ENCODE measurements around the gene SLC12A2.

The SLC12A2 gene

GRCh38 chr5:128081111-128081851 lies 2.3 kb upstream of the SLC12A2 start:
- CTCF ChIA-PET: interaction anchor here (0.7 to 1.0 kb wide), 4 partner anchors 40 to 203 kb away, joined by 3 to 4 read pairs (median 4); no protein-coding TSS in a partner anchor
- peak; percentile 45 for DNase-seq (ENCODE audit: low spot score)
- POLR2A ChIA-PET (ENCODE audit: low non-redundant PET): no interaction called here
- H3K27ac ChIP-seq: peak overlapping the region; percentile 97; the same call in 1 of the 2 replicates
- TF ChIP-seq CTCF (conservative IDR thresholded peaks at IDR 0.05; ENCODE audit: low read depth): peak; percentile 44

GRCh38 chr5:128082551-128083032 lies 974 bp upstream of the SLC12A2 start:
- no peak for DNase-seq (ENCODE audit: low spot score)
- peak overlapping the region; percentile 97 for H3K27ac ChIP-seq
- POLR2A ChIA-PET (ENCODE audit: low non-redundant PET): interaction anchor here (0.7 to 0.8 kb wide), 2 partner anchors 119 to 577 kb away, joined by 3 to 4 read pairs; no protein-coding TSS in a partner anchor
- TF ChIP-seq CTCF (conservative IDR thresholded peaks at IDR 0.05; ENCODE audit: low read depth): no peak
- CTCF ChIA-PET: interaction anchor here (0.6 to 0.7 kb wide), 3 partner anchors 173 to 511 kb away, joined by 3 read pairs; no protein-coding TSS in a partner anchor

GRCh38 chr5:128083811-128084227 lies 253 bp downstream of the SLC12A2 start:
- POLR2A ChIA-PET (ENCODE audit: low non-redundant PET): no interaction called here
- H3K27ac ChIP-seq: peak overlapping the region; percentile 97
- DNase-seq (ENCODE audit: low spot score): peak; percentile 46
- CTCF ChIA-PET: interaction anchor here (0.6 to 1.3 kb wide), 4 partner anchors 38 to 209 kb away, joined by 4 to 6 read pairs (median 6); no protein-coding TSS in a partner anchor
- peak; percentile 61 for TF ChIP-seq CTCF (conservative IDR thresholded peaks at IDR 0.05; ENCODE audit: low read depth)

- H3K27ac ChIP-seq: peak overlapping the region; percentile 97
- ChIA-PET POLR2A (ENCODE audit: low non-redundant PET) (no interaction called here), CTCF (interaction anchor here (0.6 to 1.3 kb wide), 4 partner anchors 37 to 327 kb away, joined by 3 to 6 read pairs (median 4); no protein-coding TSS in a partner anchor)
- DNase-seq (ENCODE audit: low spot score): peak; percentile 50
- no peak for TF ChIP-seq CTCF (conservative IDR thresholded peaks at IDR 0.05; ENCODE audit: low read depth)
These were observed 932 bp downstream of the SLC12A2 start for GRCh38 chr5:128084228-128085167.

GRCh38 chr5:128085413-128085812 lies 1.8 kb downstream of the SLC12A2 start:
- no peak for DNase-seq (ENCODE audit: low spot score)
- ChIA-PET POLR2A (ENCODE audit: low non-redundant PET) (no interaction called here), CTCF (interaction anchor here (0.6 to 1.0 kb wide), 3 partner anchors 85 to 328 kb away, joined by 3 read pairs; no protein-coding TSS in a partner anchor)
- TF ChIP-seq CTCF (conservative IDR thresholded peaks at IDR 0.05; ENCODE audit: low read depth): no peak
- no peak overlapping the region for H3K27ac ChIP-seq

- CTCF ChIA-PET: interaction anchor here (0.6 kb wide), 1 partner anchor 424 kb away, joined by 3 read pairs; no protein-coding TSS in a partner anchor
- no peak for DNase-seq (ENCODE audit: low spot score)
- no peak overlapping the region for H3K27ac ChIP-seq
- POLR2A ChIA-PET (ENCODE audit: low non-redundant PET): no interaction called here
- no peak for TF ChIP-seq CTCF (conservative IDR thresholded peaks at IDR 0.05; ENCODE audit: low read depth)
These were observed 8.0 kb downstream of the SLC12A2 start for GRCh38 chr5:128091579-128091978.

All from RWPE1 (cell line).